Mesendoderm (in vitro differentiated cells): ENCODE results near the gene ZRSR2.

Source experiments
- DNase-seq: peaks from one replicate; pipeline ENCODE4 v3.0.0; 2013
- H2AK5ac ChIP-seq: 2 replicates; pipeline ENCODE4 v1.6.1; 2013; ENCODE audit warnings: low read length, inconsistent platforms
- H2BK120ac ChIP-seq: 2 replicates; pipeline ENCODE4 v1.6.1; 2013; ENCODE audit warnings: low read depth, mild to moderate bottlenecking, low read length, moderate library complexity, mixed read lengths
- H2BK15ac ChIP-seq: replicated peaks from 2 replicates; pipeline ENCODE4 v1.6.1; 2013; ENCODE audit warnings: low read depth, mild to moderate bottlenecking, moderate library complexity
- H2BK5ac ChIP-seq: 2 replicates; pipeline ENCODE4 v1.6.1; 2013; ENCODE audit warnings: low read length, inconsistent platforms
- H3K18ac ChIP-seq: 2 replicates; pipeline ENCODE4 v1.6.1; 2013; ENCODE audit warnings: mild to moderate bottlenecking, low read length, mixed read lengths
- H3K23ac ChIP-seq: one replicate; pipeline ENCODE4 v1.6.1; 2013; ENCODE audit warnings: low read length
- H3K27ac ChIP-seq: 2 replicates; pipeline ENCODE4 v1.5.1; 2013; ENCODE audit warnings: low read depth, mild to moderate bottlenecking, inconsistent platforms, low read length, moderate library complexity
- H3K27me3 ChIP-seq: 2 replicates; pipeline ENCODE4 v1.6.1; 2013; ENCODE audit warnings: low read length, control low read depth, mild to moderate bottlenecking, inconsistent platforms; ENCODE audit not compliant: insufficient read depth, poor library complexity
- H3K36me3 ChIP-seq: 2 replicates; pipeline ENCODE4 v1.6.1; 2013; ENCODE audit warnings: low read length, inconsistent platforms; ENCODE audit not compliant: control insufficient read depth, insufficient read depth
- H3K4ac ChIP-seq: one replicate; pipeline ENCODE4 v1.6.1; 2013; ENCODE audit warnings: low read depth, mild to moderate bottlenecking, low read length, moderate library complexity
- H3K4me1 ChIP-seq: 2 replicates; pipeline ENCODE4 v1.6.1; 2013; ENCODE audit warnings: low read depth, low read length, inconsistent platforms; ENCODE audit not compliant: control insufficient read depth
- H3K4me2 ChIP-seq: 2 replicates; pipeline ENCODE4 v1.6.1; 2013; ENCODE audit warnings: low read length
- H3K4me3 ChIP-seq: 2 replicates; pipeline ENCODE4 v1.5.1; 2013; ENCODE audit warnings: mild to moderate bottlenecking, low read length
- H3K56ac ChIP-seq: one replicate; pipeline ENCODE4 v1.6.1; 2013; ENCODE audit warnings: low read length
- H3K79me1 ChIP-seq: 2 replicates; pipeline ENCODE4 v1.6.1; 2013; ENCODE audit warnings: low read length, inconsistent platforms
- H3K79me2 ChIP-seq: 2 replicates; pipeline ENCODE4 v1.6.1; 2013; ENCODE audit warnings: mild to moderate bottlenecking, low read length; ENCODE audit not compliant: control insufficient read depth, insufficient read depth
- H3K9ac ChIP-seq: 2 replicates; pipeline ENCODE4 v1.6.1; 2013; ENCODE audit warnings: low read length, inconsistent platforms
- H4K5ac ChIP-seq: one replicate; pipeline ENCODE4 v1.6.1; 2013; ENCODE audit warnings: low read length
- H4K8ac ChIP-seq: one replicate; pipeline ENCODE4 v1.6.1; 2013; ENCODE audit warnings: low read depth, mild to moderate bottlenecking, control low read depth, low read length, moderate library complexity
- WGBS: extraction: QIAGEN DNeasy Blood & Tissue Kit; methylation state at CpG from one replicate; pipeline ENCODE4 v1.1.7; 2013; ENCODE audit warnings: low lambda C conversion rate, missing lambda C conversion rate; ENCODE audit not compliant: insufficient coverage; ENCODE audit errors: extremely low coverage; 5-methylcytosine and 5-hydroxymethylcytosine counted together

ZRSR2 gene

DNA sequence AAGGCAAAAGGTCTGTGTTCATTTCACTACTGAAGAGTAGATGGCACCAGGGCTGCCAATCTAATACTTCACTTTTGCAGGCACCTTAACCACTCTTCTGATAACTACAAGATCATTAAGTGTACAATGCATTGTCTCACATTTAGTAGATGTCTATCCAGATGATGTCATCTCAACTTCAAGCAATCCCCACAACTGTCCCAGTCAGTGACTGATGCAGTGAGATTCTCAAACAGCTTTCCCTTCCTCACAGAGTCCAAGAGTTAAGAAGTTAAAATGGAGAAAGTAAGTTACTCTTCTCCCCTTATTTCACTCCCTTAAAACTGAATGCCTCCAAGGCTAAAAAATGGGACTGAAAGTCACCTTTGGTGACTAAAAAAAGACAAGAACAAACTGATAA, 53.7 kb downstream of the ZRSR2 start:
- no peak overlapping the region for H4K5ac ChIP-seq
- H4K8ac ChIP-seq: no peak overlapping the region
- no peaks in the 10 kb centered on the region for H3K27me3 ChIP-seq
- H3K36me3 ChIP-seq: peaks cover 2% of the 10 kb centered on the region
- no peak overlapping the region for H2AK5ac ChIP-seq
- no peaks in the 10 kb centered on the region for H3K79me1 ChIP-seq
- H3K4me3 ChIP-seq: no peak overlapping the region
- H3K4me2 ChIP-seq: no peak overlapping the region
- no peak overlapping the region for H3K27ac ChIP-seq
- H2BK15ac ChIP-seq: no peak overlapping the region
- DNase-seq: no peak
- H2BK120ac ChIP-seq: no peak overlapping the region
- H3K23ac ChIP-seq: no peak overlapping the region
- no peak overlapping the region for H3K4ac ChIP-seq
- H3K18ac ChIP-seq: no peak overlapping the region
- H3K9ac ChIP-seq: no peak overlapping the region
- no peak overlapping the region for H3K56ac ChIP-seq
- H2BK5ac ChIP-seq: no peak overlapping the region
- no peaks in the 10 kb centered on the region for H3K4me1 ChIP-seq
- H3K79me2 ChIP-seq: peaks cover 17% of the 10 kb centered on the region

DNA sequence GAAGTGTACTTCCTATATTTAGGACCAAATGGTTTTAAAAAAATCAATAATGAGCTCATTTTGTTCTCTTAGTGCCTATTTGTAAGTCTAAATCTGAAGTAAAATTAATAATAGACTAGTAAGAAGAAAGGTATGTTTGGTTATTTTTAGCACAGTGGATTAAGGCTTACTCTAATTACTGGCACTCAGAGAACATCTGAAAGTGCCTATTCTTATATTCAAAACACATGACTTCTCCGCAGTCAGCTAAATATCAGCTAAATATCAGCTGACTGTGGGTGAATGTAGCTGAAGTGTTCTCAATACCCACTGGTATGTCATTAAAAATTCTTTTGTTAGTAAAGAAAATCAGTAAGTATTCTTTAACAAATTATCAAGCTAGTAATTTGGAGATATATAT, 58.3 kb downstream of the ZRSR2 start:
- Histone ChIP-seq H2AK5ac (no peak overlapping the region), H4K8ac (no peak overlapping the region), H3K27ac (no peak overlapping the region), H3K4me3 (no peak overlapping the region), H3K79me2 (peaks cover 36% of the 10 kb centered on the region), H3K4me2 (no peak overlapping the region), H3K36me3 (peaks cover 2% of the 10 kb centered on the region), H3K23ac (no peak overlapping the region), H2BK5ac (no peak overlapping the region), H3K27me3 (no peaks in the 10 kb centered on the region), H3K4ac (no peak overlapping the region), H2BK15ac (no peak overlapping the region), H3K9ac (no peak overlapping the region), H4K5ac (no peak overlapping the region), H3K56ac (no peak overlapping the region), H2BK120ac (no peak overlapping the region), H3K79me1 (no peaks in the 10 kb centered on the region), H3K4me1 (no peaks in the 10 kb centered on the region), H3K18ac (no peak overlapping the region)
- no CpG with 5 or more reads among the region's 1 CpG for WGBS
- DNase-seq: no peak

- Histone ChIP-seq H2BK15ac (no peak overlapping the region), H3K4me2 (no peak overlapping the region), H3K27ac (no peak overlapping the region), H3K4me3 (no peak overlapping the region), H2AK5ac (no peak overlapping the region), H3K18ac (no peak overlapping the region), H3K4me1 (no peaks in the 10 kb centered on the region), H3K36me3 (peaks cover 2% of the 10 kb centered on the region), H2BK120ac (no peak overlapping the region), H3K79me2 (peaks cover 42% of the 10 kb centered on the region), H3K9ac (no peak overlapping the region), H3K27me3 (no peaks in the 10 kb centered on the region), H4K5ac (no peak overlapping the region), H2BK5ac (no peak overlapping the region), H3K23ac (no peak overlapping the region), H3K79me1 (no peaks in the 10 kb centered on the region), H3K4ac (no peak overlapping the region), H4K8ac (no peak overlapping the region), H3K56ac (no peak overlapping the region)
- DNase-seq: peak; percentile 59
- WGBS: no CpG with 5 or more reads among the region's 5 CpGs
Observed at GRCh38 chrX:15849555-15849954, 59.3 kb downstream of the ZRSR2 start.

DNA sequence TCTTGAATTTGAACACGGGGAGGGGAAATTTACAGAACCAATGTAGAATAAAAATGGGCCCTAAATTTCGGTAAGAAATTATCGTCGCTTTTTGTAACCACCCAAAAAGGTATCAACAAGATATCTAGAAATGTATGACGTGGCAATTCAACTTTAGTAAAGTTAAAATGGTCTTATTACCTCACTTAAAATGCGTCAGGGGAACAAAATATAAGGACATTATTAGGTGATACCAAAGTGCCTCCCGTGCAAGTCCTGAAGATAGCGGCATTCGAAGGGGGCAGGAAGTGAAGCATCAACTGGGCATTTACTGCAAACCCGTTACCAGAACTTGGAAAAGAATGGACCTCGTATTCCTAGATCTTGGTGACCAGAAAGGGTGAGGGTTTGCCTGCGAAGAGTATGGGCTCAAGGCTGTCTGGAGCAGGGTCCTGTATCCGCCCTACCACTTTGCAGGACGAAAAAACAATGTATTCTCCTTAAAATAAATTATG, 63.3 kb downstream of the ZRSR2 start:
- H3K23ac ChIP-seq: no peak overlapping the region
- H3K9ac ChIP-seq: peak overlapping the region; percentile 80
- H3K36me3 ChIP-seq: no peaks in the 10 kb centered on the region
- peaks cover 28% of the 10 kb centered on the region for H3K79me2 ChIP-seq
- H2BK5ac ChIP-seq: no peak overlapping the region
- peak overlapping the region; percentile 13 for H3K4me2 ChIP-seq
- peak overlapping the region; percentile 85 for H3K56ac ChIP-seq
- H3K4me3 ChIP-seq: peak overlapping the region; percentile 75
- H2BK120ac ChIP-seq: no peak overlapping the region
- H4K5ac ChIP-seq: no peak overlapping the region
- H3K4ac ChIP-seq: no peak overlapping the region
- H4K8ac ChIP-seq: no peak overlapping the region
- H3K79me1 ChIP-seq: no peaks in the 10 kb centered on the region
- H2AK5ac ChIP-seq: no peak overlapping the region
- no peaks in the 10 kb centered on the region for H3K27me3 ChIP-seq
- H3K18ac ChIP-seq: peak overlapping the region; percentile 97
- no CpG with 5 or more reads among the region's 14 CpGs for WGBS
- no peaks in the 10 kb centered on the region for H3K4me1 ChIP-seq
- H2BK15ac ChIP-seq: no peak overlapping the region
- no peak for DNase-seq
- H3K27ac ChIP-seq: no peak overlapping the region

DNA sequence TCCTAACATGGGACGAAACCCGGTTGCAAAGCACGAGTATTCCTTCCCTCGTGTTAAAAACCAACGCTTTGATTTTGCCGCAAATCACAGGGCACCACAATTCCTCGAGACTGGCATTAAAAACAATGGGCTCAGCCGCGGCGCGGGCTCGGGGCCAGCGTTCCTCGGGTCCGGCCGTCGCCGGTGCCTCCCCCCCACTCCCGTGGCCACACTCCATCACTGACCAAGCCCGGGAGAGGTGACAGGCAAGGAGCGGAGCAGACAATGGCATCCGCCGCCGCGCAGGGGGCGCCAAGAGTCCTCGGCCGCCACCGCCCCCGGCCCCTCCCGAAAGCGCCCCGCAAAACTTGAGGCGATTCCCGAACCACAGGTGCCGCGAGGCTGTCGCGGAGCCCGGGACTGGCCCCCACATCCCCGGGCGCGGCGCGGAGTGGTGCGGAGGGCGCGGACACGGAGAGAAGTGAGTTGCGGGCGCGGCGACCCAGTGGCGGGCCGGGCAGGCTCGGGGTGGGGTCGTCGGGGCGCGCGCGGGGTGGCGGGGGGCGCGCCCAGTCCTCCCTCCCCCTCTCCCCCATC, 63.9 kb downstream of the ZRSR2 start:
- Histone ChIP-seq H3K4me2 (peak overlapping the region; percentile 13), H3K56ac (peak overlapping the region; percentile 85), H3K79me2 (peaks cover 25% of the 10 kb centered on the region), H3K27me3 (no peaks in the 10 kb centered on the region), H3K23ac (no peak overlapping the region), H3K18ac (peak overlapping the region; percentile 97), H3K4ac (no peak overlapping the region), H3K27ac (peak overlapping the region; percentile 81), H3K4me1 (no peaks in the 10 kb centered on the region), H4K8ac (peak overlapping the region; percentile 84), H3K4me3 (peak overlapping the region; percentile 75), H3K36me3 (no peaks in the 10 kb centered on the region), H3K79me1 (no peaks in the 10 kb centered on the region), H3K9ac (peak overlapping the region; percentile 80), H2AK5ac (no peak overlapping the region), H2BK120ac (no peak overlapping the region), H2BK15ac (no peak overlapping the region), H2BK5ac (no peak overlapping the region), H4K5ac (no peak overlapping the region)
- WGBS: no CpG with 5 or more reads among the region's 65 CpGs
- peak; percentile 51 for DNase-seq
